ENCODE data around the gene CPOX.

Gene CPOX

GRCh38 chr3:98617841-98618240, 24.4 kb upstream of the CPOX start:
- DNase-seq (ENCODE audit: low read depth), result no peak
- no peak for TF ChIP-seq CTCF (conservative IDR thresholded peaks at IDR 0.05; ENCODE audit: low read depth, low read length)
- no peak overlapping the region for H3K4me3 ChIP-seq (ENCODE audit: low read length)

GRCh38 chr3:98613616-98614015, 20.2 kb upstream of the CPOX start:
- TF ChIP-seq CTCF (conservative IDR thresholded peaks at IDR 0.05; ENCODE audit: low read depth, low read length), result no peak
- DNase-seq (ENCODE audit: low read depth), result no peak
- H3K4me3 ChIP-seq (ENCODE audit: low read length), result no peak overlapping the region

GRCh38 chr3:98612996-98613517, 19.6 kb upstream of the CPOX start:
- no peak for TF ChIP-seq CTCF (conservative IDR thresholded peaks at IDR 0.05; ENCODE audit: low read depth, low read length)
- DNase-seq (ENCODE audit: low read depth), result no peak
- H3K4me3 ChIP-seq (ENCODE audit: low read length), result no peak overlapping the region

GRCh38 chr3:98612587-98612986, 19.2 kb upstream of the CPOX start:
- DNase-seq (ENCODE audit: low read depth), result no peak
- no peak overlapping the region for H3K4me3 ChIP-seq (ENCODE audit: low read length)
- peak; percentile 3 for TF ChIP-seq CTCF (conservative IDR thresholded peaks at IDR 0.05; ENCODE audit: low read depth, low read length)

GRCh38 chr3:98608029-98608428, 14.6 kb upstream of the CPOX start:
- no peak for TF ChIP-seq CTCF (conservative IDR thresholded peaks at IDR 0.05; ENCODE audit: low read depth, low read length)
- no peak overlapping the region for H3K4me3 ChIP-seq (ENCODE audit: low read length)
- DNase-seq (ENCODE audit: low read depth), result no peak

- no peak overlapping the region for H3K4me3 ChIP-seq (ENCODE audit: low read length)
- no peak for TF ChIP-seq CTCF (conservative IDR thresholded peaks at IDR 0.05; ENCODE audit: low read depth, low read length)
- no peak for DNase-seq (ENCODE audit: low read depth)
These were observed 10.2 kb upstream of the CPOX start for GRCh38 chr3:98603580-98603979.

- peak; percentile 78 for TF ChIP-seq CTCF (conservative IDR thresholded peaks at IDR 0.05; ENCODE audit: low read depth, low read length)
- no peak overlapping the region for H3K4me3 ChIP-seq (ENCODE audit: low read length)
- DNase-seq (ENCODE audit: low read depth), result peak; percentile 35
These were observed 8.8 kb upstream of the CPOX start for GRCh38 chr3:98602078-98602678.
